Fibroblast of the aortic adventitia (primary cell): ENCODE data around the gene ANKRD52. TPM values are rescaled to one million over a fixed set of nuclear protein-coding genes. Genes with fewer than 3 reads are reported as not detected.

ENCODE experiments used
- DNase-seq: peaks from one replicate; pipeline ENCODE4 v3.0.0-alpha.2; 2010; ENCODE audit warnings: low read depth
- H3K4me3 ChIP-seq: 2 replicates; pipeline ENCODE4 v1.5.1; 2011; ENCODE audit warnings: low read depth, mild to moderate bottlenecking, control low read depth, low read length, moderate library complexity
- CTCF ChIP-seq: IDR thresholded peaks from 2 replicates; pipeline ENCODE4 v1.5.1; 2011; ENCODE audit warnings: mild to moderate bottlenecking, low read length, control low read depth, inconsistent platforms; ENCODE audit not compliant: insufficient read depth
- total RNA-seq: library from RNA; depleted of rRNA; stranded (reverse); fragments of >200 nt; gene quantifications from 2 replicates; pipeline ENCODE4 v1.2.3, GENCODE V29; 2012; ENCODE audit warnings: low replicate concordance

The ANKRD52 gene
- total RNA-seq, 1 donor, result 20.0 TPM

DNA sequence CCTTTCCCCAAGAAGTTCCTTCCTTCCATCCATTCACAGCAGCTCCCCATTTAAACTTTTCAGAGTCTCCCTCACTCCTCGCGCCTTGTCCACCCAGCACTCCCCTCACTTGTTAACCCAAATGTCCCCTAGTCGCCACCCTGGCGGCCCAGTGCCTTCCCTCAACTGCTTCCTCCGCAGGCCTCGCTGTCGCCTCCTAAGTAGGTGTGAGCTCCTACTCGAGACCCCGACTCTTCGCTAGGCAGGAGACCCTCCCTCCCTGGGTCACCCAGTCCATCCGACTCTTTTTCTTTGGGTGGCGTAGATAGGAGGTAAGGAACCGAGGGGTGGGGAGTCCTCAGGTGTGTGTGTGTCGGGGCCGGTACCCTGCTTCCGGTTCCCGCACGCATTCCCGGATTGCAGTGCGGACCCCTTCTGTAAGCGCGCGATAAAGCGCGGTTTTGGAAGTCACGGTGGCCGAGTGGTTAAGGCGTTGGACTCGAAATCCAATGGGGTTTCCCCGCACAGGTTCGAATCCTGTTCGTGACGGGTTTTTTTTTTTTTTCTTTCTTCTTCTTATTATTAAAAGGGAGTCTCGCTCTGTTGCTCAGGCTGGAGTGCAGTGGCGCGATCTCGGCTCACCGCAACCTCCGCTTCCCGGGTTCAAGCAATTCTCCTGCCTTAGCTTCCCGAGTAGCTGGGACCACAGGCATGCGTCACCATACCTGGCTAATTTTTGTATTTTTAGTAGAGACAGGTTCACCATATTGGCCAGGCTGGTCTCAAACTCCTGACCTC, 68.1 kb downstream of the ANKRD52 start:
- no peak for TF ChIP-seq CTCF
- DNase-seq, result peak; percentile 89
- peak overlapping the region; percentile 81 for H3K4me3 ChIP-seq

DNA sequence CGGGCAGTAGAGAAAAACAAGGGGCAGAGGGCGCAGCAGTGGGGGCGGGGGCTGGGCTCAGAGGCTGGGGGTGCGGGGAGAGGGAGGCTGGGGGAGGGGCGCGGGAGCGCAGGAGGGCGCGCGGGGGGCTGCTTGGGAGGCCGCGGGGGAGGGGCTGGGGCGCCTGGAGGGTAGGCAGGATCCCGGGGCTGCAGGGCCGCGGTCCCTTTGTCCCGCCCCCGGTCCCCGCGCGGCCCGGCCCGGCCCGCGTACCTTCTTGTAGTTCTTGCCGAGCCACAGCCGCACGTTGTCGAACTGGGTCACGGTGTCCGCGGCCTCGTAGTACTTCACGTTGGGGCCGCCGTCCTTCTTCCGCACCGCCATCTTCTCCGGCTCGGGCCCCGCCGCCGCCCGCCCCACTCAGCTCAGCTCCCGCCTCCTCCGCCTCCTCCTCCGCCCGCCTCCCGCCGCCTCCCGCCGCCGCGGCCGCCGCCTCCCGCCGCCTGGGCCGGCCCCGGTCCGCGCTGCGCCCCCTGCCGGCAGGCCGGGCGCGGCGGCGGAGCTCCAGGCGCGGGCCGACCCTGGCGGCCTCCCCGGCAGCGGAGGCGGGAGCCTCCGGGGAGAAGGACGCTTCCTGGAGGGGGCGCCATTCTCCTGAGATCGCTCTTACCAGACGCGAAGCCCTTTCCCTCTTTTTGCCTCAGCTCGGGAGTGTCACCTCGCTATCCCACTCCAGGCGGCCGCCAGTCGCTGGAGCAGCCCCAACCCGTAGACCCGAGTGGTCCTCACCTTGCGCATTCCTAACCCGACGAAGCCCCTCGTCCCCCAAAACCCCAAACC, 68.9 kb downstream of the ANKRD52 start, which contains the start of gene SMARCC2:
SMARCC2 (minus strand) TSS at position 385 of the 819 bp plus-strand sequence; CDS start at position 363, 22 bp downstream.
- peak within 1 kb of the TSS; percentile 81 for H3K4me3 ChIP-seq
- TF ChIP-seq CTCF, result peak; percentile 64
- peak; percentile 86 for DNase-seq

DNA sequence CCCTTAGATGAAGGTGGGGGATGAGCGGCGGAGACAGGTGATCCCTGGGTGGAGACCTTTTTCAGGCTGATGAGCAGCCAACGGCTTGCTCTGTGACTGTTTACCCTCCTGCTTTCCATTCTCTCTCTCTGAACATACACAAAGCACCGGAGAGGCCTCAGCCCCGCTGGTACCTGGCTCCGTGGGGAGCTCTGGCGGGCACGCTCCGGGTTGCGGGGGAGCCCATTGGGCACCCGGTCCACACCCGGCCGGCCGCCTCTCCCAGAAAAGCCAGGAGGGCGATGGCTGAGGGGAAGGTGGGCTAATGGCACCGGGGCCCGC, 69.4 kb downstream of the ANKRD52 start:
- no peak for DNase-seq
- peak overlapping the region; percentile 79 for H3K4me3 ChIP-seq
- TF ChIP-seq CTCF, result no peak

DNA sequence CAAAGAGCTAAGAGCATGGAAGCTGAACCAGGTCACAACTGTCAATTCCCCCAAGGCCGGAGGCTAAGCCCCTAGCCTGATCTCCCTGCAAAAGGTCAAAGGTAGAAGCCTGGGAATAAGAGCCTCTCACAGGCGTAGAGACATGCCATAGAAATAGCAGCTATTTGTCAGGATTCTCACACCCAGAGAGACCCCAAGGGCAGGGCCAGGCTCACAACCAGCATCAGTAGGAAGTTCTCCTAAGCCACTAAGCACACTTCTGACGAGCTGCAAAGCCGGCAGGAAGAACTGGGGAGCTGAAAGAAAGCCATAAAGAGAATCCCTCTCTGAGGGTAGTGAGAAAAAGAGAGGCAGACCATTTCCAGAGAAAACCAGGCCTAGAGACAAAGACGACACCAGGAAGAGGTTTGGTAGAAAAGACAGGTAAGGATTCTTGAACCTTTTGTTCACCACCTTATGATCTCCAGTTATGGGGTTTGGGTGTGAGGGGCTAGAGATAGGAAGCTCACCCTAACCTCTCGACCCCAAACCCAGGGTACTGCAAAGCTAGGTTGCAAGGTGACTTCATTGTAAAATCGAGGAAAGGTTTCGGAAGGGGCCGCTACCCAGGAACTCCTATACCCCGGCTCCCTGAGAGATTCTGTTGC, 69.9 kb downstream of the ANKRD52 start:
- no peak for DNase-seq
- TF ChIP-seq CTCF, result no peak
- H3K4me3 ChIP-seq, result peak overlapping the region; percentile 79

Other genes with a start within 250 kb of the ANKRD52 start
- gene IKZF4, start 237.3 kb downstream of the ANKRD52 start, total RNA-seq, result 0.65 and 3.4 TPM in 2 replicates
- gene RPS26, start 216.5 kb downstream of the ANKRD52 start, total RNA-seq, result 321 and 893 TPM in 2 replicates
- gene ERBB3, start 178.2 kb downstream of the ANKRD52 start, total RNA-seq, result 1.2 and 1.5 TPM in 2 replicates
- 102 and 141 TPM in 2 replicates for gene PA2G4, start 153.8 kb downstream of the ANKRD52 start, total RNA-seq
- gene RPL41, start 141.8 kb downstream of the ANKRD52 start, total RNA-seq, result 2,772 and 12,570 TPM in 2 replicates
- 5.9 and 7.3 TPM in 2 replicates for gene ZC3H10, start 140.1 kb downstream of the ANKRD52 start, total RNA-seq
- 207 and 267 TPM in 2 replicates for gene ESYT1, start 130.1 kb downstream of the ANKRD52 start, total RNA-seq
- gene MYL6B, start 105.8 kb downstream of the ANKRD52 start, total RNA-seq, result 74.2 and 125 TPM in 2 replicates
- gene MYL6, start 100.0 kb downstream of the ANKRD52 start, total RNA-seq, result 1,047 and 1,209 TPM in 2 replicates
- gene SMARCC2, start 68.9 kb downstream of the ANKRD52 start, total RNA-seq, result 69.4 and 222 TPM in 2 replicates
- gene RNF41, start 36.5 kb downstream of the ANKRD52 start, total RNA-seq, result 75.0 and 86.0 TPM in 2 replicates
- 13.9 and 31.5 TPM in 2 replicates for gene NABP2, start 34.0 kb downstream of the ANKRD52 start, total RNA-seq
- 0.18 TPM in 1 of 2 replicates, not detected in the other for gene SLC39A5, start 28.3 kb downstream of the ANKRD52 start, total RNA-seq
- gene COQ10A, start 8.6 kb upstream of the ANKRD52 start, total RNA-seq, result 5.1 and 8.0 TPM in 2 replicates
- 40.9 and 117 TPM in 2 replicates for gene CS, start 41.9 kb upstream of the ANKRD52 start, total RNA-seq
- 76.1 and 120 TPM in 2 replicates for gene CNPY2, start 57.6 kb upstream of the ANKRD52 start, total RNA-seq
- 23.0 and 37.7 TPM in 2 replicates for gene PAN2, start 75.6 kb upstream of the ANKRD52 start, total RNA-seq
- not detected in 2 replicates for gene IL23A, start 80.5 kb upstream of the ANKRD52 start, total RNA-seq
- 268 and 280 TPM in 2 replicates for gene STAT2, start 101.7 kb upstream of the ANKRD52 start, total RNA-seq
- gene APOF, start 104.5 kb upstream of the ANKRD52 start, total RNA-seq, result not detected in 2 replicates
- 1.6 and 15.9 TPM in 2 replicates for gene TIMELESS, start 191.0 kb upstream of the ANKRD52 start, total RNA-seq
- not detected in 2 replicates for gene MIP, start 196.3 kb upstream of the ANKRD52 start, total RNA-seq
- gene SPRYD4, start 210.2 kb upstream of the ANKRD52 start, total RNA-seq, result 2.3 and 3.0 TPM in 2 replicates
- gene GLS2, start 229.8 kb upstream of the ANKRD52 start, total RNA-seq, result 0.36 TPM in 1 of 2 replicates, not detected in the other